SJSA1 (cell line): ENCODE measurements around the gene PRELP. TPM values are rescaled to one million over a fixed set of nuclear protein-coding genes. Genes with fewer than 3 reads are reported as not detected.

Source experiments
- DNase-seq, 2 experiments: peaks; one replicate each; pipeline ENCODE4 v3.0.0-alpha.2; 2015 to 2020; ENCODE audit warnings: low spot score in 2 of 2, low read depth in 1 of 2
- H3K27ac ChIP-seq: fragments of 250-450 bp; sonication (Bioruptor Pico); 2 replicates; pipeline ENCODE4 v1.5.1; 2020; ENCODE audit warnings: mild to moderate bottlenecking, moderate library complexity
- H3K27me3 ChIP-seq: fragments of 250-450 bp; sonication (Bioruptor Pico); replicated peaks from 2 replicates; pipeline ENCODE4 v1.5.1; 2020; ENCODE audit warnings: mild to moderate bottlenecking, moderate library complexity
- H3K36me3 ChIP-seq: fragments of 250-450 bp; sonication (Bioruptor Pico); 2 replicates; pipeline ENCODE4 v1.5.1; 2020; ENCODE audit warnings: mild to moderate bottlenecking
- H3K4me1 ChIP-seq: fragments of 250-450 bp; sonication (Bioruptor Pico); replicated peaks from 2 replicates; pipeline ENCODE4 v1.6.1; 2021; ENCODE audit warnings: mild to moderate bottlenecking
- H3K4me3 ChIP-seq: fragments of 250-450 bp; sonication (Bioruptor Pico); 2 replicates; pipeline ENCODE4 v1.5.1; 2020; ENCODE audit warnings: mild to moderate bottlenecking
- H3K9me3 ChIP-seq: fragments of 250-450 bp; sonication (Bioruptor Pico); replicated peaks from 2 replicates; pipeline ENCODE4 v1.5.1; 2020; ENCODE audit warnings: mild to moderate bottlenecking
- total RNA-seq: library from RNA; depleted of rRNA; stranded (reverse); fragments of >200 nt; shearing (Covaris generic); gene quantifications from 2 replicates; pipeline ENCODE4 v1.2.3, GENCODE V29; 2014

Gene PRELP
- total RNA-seq, 1 experiment from 2014 or later, result not detected

GRCh38 chr1:203473781-203474305, 1.8 kb upstream of the PRELP start:
- H3K9me3 ChIP-seq, result no peaks in the 10 kb centered on the region
- peaks cover 9% of the 10 kb centered on the region; the same call in 1 of the 2 replicates for H3K4me1 ChIP-seq
- H3K27me3 ChIP-seq, result no peaks in the 10 kb centered on the region
- H3K4me3 ChIP-seq, result no peak overlapping the region
- H3K27ac ChIP-seq, result no peak overlapping the region
- DNase-seq, result no peak
- no peaks in the 10 kb centered on the region for H3K36me3 ChIP-seq

- no peaks in the 10 kb centered on the region for H3K27me3 ChIP-seq
- no peaks in the 10 kb centered on the region for H3K9me3 ChIP-seq
- no peak overlapping the region for H3K4me3 ChIP-seq
- no peaks in the 10 kb centered on the region for H3K36me3 ChIP-seq
- H3K4me1 ChIP-seq, result peaks cover 30% of the 10 kb centered on the region
- H3K27ac ChIP-seq, result no peak overlapping the region
- no peak for DNase-seq
These were observed 709 bp downstream of the PRELP start for GRCh38 chr1:203476216-203476814.

GRCh38 chr1:203477748-203478147, 2.1 kb downstream of the PRELP start:
- Histone ChIP-seq H3K4me3 (no peak overlapping the region), H3K4me1 (peaks cover 33% of the 10 kb centered on the region), H3K27me3 (no peaks in the 10 kb centered on the region)

GRCh38 chr1:203478231-203478630, 2.6 kb downstream of the PRELP start:
- Histone ChIP-seq H3K27ac (no peak overlapping the region), H3K9me3 (no peaks in the 10 kb centered on the region), H3K4me1 (peaks cover 33% of the 10 kb centered on the region), H3K4me3 (no peak overlapping the region), H3K36me3 (no peaks in the 10 kb centered on the region), H3K27me3 (no peaks in the 10 kb centered on the region)
- no peak for DNase-seq

More at GRCh38 chr1:203477748-203478147, 2.1 kb downstream of the PRELP start:
- Histone ChIP-seq H3K9me3 (no peaks in the 10 kb centered on the region), H3K27ac (no peak overlapping the region), H3K36me3 (no peaks in the 10 kb centered on the region)
- DNase-seq, result no peak

- Histone ChIP-seq H3K27ac (no peak overlapping the region), H3K36me3 (no peaks in the 10 kb centered on the region), H3K4me1 (peaks cover 33% of the 10 kb centered on the region), H3K27me3 (no peaks in the 10 kb centered on the region), H3K9me3 (no peaks in the 10 kb centered on the region), H3K4me3 (no peak overlapping the region)
- no peak for DNase-seq
These were observed 3.4 kb downstream of the PRELP start for GRCh38 chr1:203478986-203479385.

GRCh38 chr1:203479646-203480045, 4.0 kb downstream of the PRELP start:
- no peak for DNase-seq
- no peaks in the 10 kb centered on the region for H3K27me3 ChIP-seq
- peaks cover 33% of the 10 kb centered on the region for H3K4me1 ChIP-seq
- no peak overlapping the region for H3K27ac ChIP-seq
- no peaks in the 10 kb centered on the region for H3K9me3 ChIP-seq
- no peaks in the 10 kb centered on the region for H3K36me3 ChIP-seq
- H3K4me3 ChIP-seq, result no peak overlapping the region

GRCh38 chr1:203480084-203480483, 4.5 kb downstream of the PRELP start:
- Histone ChIP-seq H3K27ac (no peak overlapping the region), H3K4me3 (no peak overlapping the region), H3K9me3 (no peaks in the 10 kb centered on the region), H3K27me3 (no peaks in the 10 kb centered on the region), H3K36me3 (no peaks in the 10 kb centered on the region), H3K4me1 (peaks cover 33% of the 10 kb centered on the region)
- DNase-seq, result peak in 1 of 2 experiments; percentile 13

GRCh38 chr1:203480525-203481084, 5.0 kb downstream of the PRELP start:
- H3K27me3 ChIP-seq, result no peaks in the 10 kb centered on the region
- no peak overlapping the region for H3K27ac ChIP-seq
- H3K36me3 ChIP-seq, result no peaks in the 10 kb centered on the region
- peak; percentile 68 to 73 for DNase-seq
- peaks cover 33% of the 10 kb centered on the region for H3K4me1 ChIP-seq
- H3K4me3 ChIP-seq, result no peak overlapping the region
- no peaks in the 10 kb centered on the region for H3K9me3 ChIP-seq

GRCh38 chr1:203481196-203481595, 5.6 kb downstream of the PRELP start:
- H3K27ac ChIP-seq, result no peak overlapping the region
- no peaks in the 10 kb centered on the region for H3K36me3 ChIP-seq
- H3K4me1 ChIP-seq, result peaks cover 33% of the 10 kb centered on the region
- DNase-seq, result no peak
- H3K9me3 ChIP-seq, result no peaks in the 10 kb centered on the region
- H3K27me3 ChIP-seq, result no peaks in the 10 kb centered on the region
- H3K4me3 ChIP-seq, result no peak overlapping the region

- Histone ChIP-seq H3K36me3 (no peaks in the 10 kb centered on the region), H3K4me3 (no peak overlapping the region), H3K27ac (no peak overlapping the region), H3K9me3 (no peaks in the 10 kb centered on the region), H3K4me1 (peaks cover 12% of the 10 kb centered on the region), H3K27me3 (no peaks in the 10 kb centered on the region)
- DNase-seq, result no peak
These were observed 11.2 kb downstream of the PRELP start for GRCh38 chr1:203486618-203487370.

GRCh38 chr1:203488539-203488938, 12.9 kb downstream of the PRELP start:
- Histone ChIP-seq H3K4me1 (peaks cover 12% of the 10 kb centered on the region), H3K9me3 (no peaks in the 10 kb centered on the region), H3K27ac (no peak overlapping the region), H3K27me3 (no peaks in the 10 kb centered on the region), H3K36me3 (no peaks in the 10 kb centered on the region), H3K4me3 (no peak overlapping the region)
- no peak for DNase-seq

GRCh38 chr1:203490607-203491006, 15.0 kb downstream of the PRELP start:
- Histone ChIP-seq H3K27ac (no peak overlapping the region), H3K4me3 (no peak overlapping the region), H3K27me3 (no peaks in the 10 kb centered on the region), H3K4me1 (peaks cover 12% of the 10 kb centered on the region), H3K36me3 (no peaks in the 10 kb centered on the region), H3K9me3 (no peaks in the 10 kb centered on the region)
- no peak for DNase-seq

GRCh38 chr1:203491664-203492063, 16.1 kb downstream of the PRELP start:
- no peak for DNase-seq
- Histone ChIP-seq H3K4me3 (no peak overlapping the region), H3K4me1 (peaks cover 12% of the 10 kb centered on the region), H3K27ac (no peak overlapping the region), H3K36me3 (no peaks in the 10 kb centered on the region), H3K9me3 (no peaks in the 10 kb centered on the region), H3K27me3 (no peaks in the 10 kb centered on the region)

- no peak overlapping the region for H3K27ac ChIP-seq
- no peak for DNase-seq
- H3K9me3 ChIP-seq, result no peaks in the 10 kb centered on the region
- H3K4me3 ChIP-seq, result no peak overlapping the region
- no peaks in the 10 kb centered on the region for H3K36me3 ChIP-seq
- H3K27me3 ChIP-seq, result no peaks in the 10 kb centered on the region
- H3K4me1 ChIP-seq, result peaks cover 9% of the 10 kb centered on the region
These were observed 16.6 kb downstream of the PRELP start for GRCh38 chr1:203492082-203492747.
